HepG2 (cell line): ENCODE measurements around the gene TMEM200B. TPM values are rescaled to one million over a fixed set of nuclear protein-coding genes. Genes with fewer than 3 reads are reported as not detected.

Experiments
- AKNA ChIP-seq: sonication (generic); formaldehyde crosslinking; IDR thresholded peaks from 2 replicates; pipeline ENCODE4 v1.4.0; 2020; ENCODE audit warnings: missing genetic modification reagents, borderline replicate concordance
- FOXJ3 ChIP-seq: sonication (generic); formaldehyde crosslinking; IDR thresholded peaks from 2 replicates; pipeline ENCODE4 v1.4.0; 2020; ENCODE audit warnings: missing genetic modification reagents, mild to moderate bottlenecking, borderline replicate concordance
- KAT7 ChIP-seq: IDR thresholded peaks from 2 replicates; pipeline ENCODE4 v1.6.1; 2018; ENCODE audit warnings: borderline replicate concordance, missing compliant biosample characterization
- PAXIP1 ChIP-seq: sonication (generic); formaldehyde crosslinking; conservative IDR thresholded peaks from 2 replicates; pipeline ENCODE4 v1.4.0; 2020; ENCODE audit warnings: mild to moderate bottlenecking, missing genetic modification reagents, moderate library complexity
- PPARG ChIP-seq: conservative IDR thresholded peaks from 2 replicates; pipeline ENCODE4 v1.6.1; 2016; ENCODE audit warnings: missing biosample characterization, missing genetic modification reagents
- SKIL ChIP-seq: sonication (generic); formaldehyde crosslinking; IDR thresholded peaks from 2 replicates; pipeline ENCODE4 v1.8.0; 2022; ENCODE audit warnings: missing genetic modification reagents, mild to moderate bottlenecking, moderate library complexity, borderline replicate concordance
- SP5 ChIP-seq: IDR thresholded peaks from 2 replicates; pipeline ENCODE4 v1.6.1; 2016; ENCODE audit warnings: low read depth, borderline replicate concordance
- ZNF281 ChIP-seq: sonication (generic); formaldehyde crosslinking; IDR thresholded peaks from 2 replicates; pipeline ENCODE4 v1.4.0; 2020; ENCODE audit warnings: missing genetic modification reagents, borderline replicate concordance
- ZNF678 ChIP-seq: sonication (generic); formaldehyde crosslinking; IDR thresholded peaks from 2 replicates; pipeline ENCODE4 v1.4.0; 2020; ENCODE audit warnings: mild to moderate bottlenecking, missing genetic modification reagents
- polyA plus RNA-seq, 8 experiments: library from polyadenylated mRNA; depleted of rRNA in 3 of 8; stranded (reverse) in 7 of 8; unstranded in 1 of 8; fragments of >200 nt; fragmentation: Illumina TruSeq in 4 of 8; extraction: Trizol in 4 of 8; gene quantifications; 2 replicates each; pipeline versions ENCODE4 v1.2.1 to v1.2.3, GENCODE V29; 2011 to 2016; ENCODE audit warnings: low read depth in 4 of 8, missing spikeins in 1 of 8, mixed read lengths in 1 of 8; ENCODE audit not compliant: insufficient read depth in 1 of 8
- total RNA-seq, 5 experiments: library from RNA; depleted of rRNA; stranded (reverse); fragments of >200 nt; fragmentation: Illumina TruSeq; extraction: Trizol; gene quantifications; 2 replicates each; pipeline ENCODE4 v1.2.3, GENCODE V29; 2016; ENCODE audit warnings: low read depth in 1 of 5
- TF ChIP-seq, protein P1 (sequence below): sonication (generic); formaldehyde crosslinking; IDR thresholded peaks from 2 replicates; pipeline ENCODE4 v1.5.0; 2020; ENCODE audit warnings: mild to moderate bottlenecking, missing genetic modification reagents, borderline replicate concordance

Gene TMEM200B
- total and polyA plus RNA-seq, 2 of the 13 experiments (the other 11 are each of a cell fraction or from before 2014, with no cell fraction given), result 1.1 to 1.4 TPM

DNA sequence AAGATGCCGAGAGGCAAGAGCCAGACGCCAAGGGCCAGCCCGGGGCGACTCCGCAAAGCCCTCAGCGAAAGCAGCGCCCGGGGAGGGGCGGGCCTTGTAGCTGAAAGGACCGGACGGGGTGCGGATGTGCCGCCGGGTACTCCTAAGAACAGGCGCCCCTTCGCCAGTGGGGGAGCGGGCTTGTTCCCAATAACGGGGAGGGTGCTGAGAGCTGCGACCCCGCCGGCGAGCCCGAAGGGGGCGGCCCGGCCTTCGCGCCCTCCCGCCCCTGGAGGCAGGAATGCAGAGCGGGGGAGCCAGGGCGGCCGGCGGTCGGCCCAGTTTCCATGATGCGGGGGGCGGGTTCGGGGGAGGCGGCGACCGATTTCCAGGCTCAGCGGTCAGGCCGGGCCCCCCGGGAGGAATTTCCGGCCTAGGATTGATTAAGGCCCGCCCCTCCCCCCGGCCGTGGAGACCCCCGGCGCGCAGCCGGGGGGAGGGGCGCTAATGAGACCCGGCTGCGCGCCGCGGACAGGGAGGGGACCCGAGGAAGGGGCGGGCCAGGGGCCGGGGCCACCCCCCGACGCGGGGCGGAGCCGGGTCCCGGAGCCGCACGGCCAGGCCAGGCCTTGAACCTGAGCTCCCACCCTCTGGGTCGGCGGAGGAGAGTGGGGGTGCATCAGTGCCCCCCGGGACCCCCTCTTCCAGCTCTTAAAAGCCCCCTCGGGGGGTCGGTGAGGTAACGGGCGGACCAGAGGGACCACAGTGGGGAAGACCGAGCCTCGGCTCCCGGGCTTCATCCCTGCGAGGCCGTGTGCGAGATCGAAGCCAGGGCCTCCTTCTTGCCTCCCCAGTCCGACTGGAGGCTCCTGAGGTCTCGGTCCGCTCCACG is 898 bp upstream of the TMEM200B start (continued):
- TF ChIP-seq ZNF281, result peak; percentile 24; the same call in 1 of the 2 replicates
- TF ChIP-seq AKNA (CRISPR knock-in tag), result no peak
- TF ChIP-seq SP5 (CRISPR knock-in tag), result peak; percentile 21; the same call in 1 of the 2 replicates
- TF ChIP-seq, protein P1, sequence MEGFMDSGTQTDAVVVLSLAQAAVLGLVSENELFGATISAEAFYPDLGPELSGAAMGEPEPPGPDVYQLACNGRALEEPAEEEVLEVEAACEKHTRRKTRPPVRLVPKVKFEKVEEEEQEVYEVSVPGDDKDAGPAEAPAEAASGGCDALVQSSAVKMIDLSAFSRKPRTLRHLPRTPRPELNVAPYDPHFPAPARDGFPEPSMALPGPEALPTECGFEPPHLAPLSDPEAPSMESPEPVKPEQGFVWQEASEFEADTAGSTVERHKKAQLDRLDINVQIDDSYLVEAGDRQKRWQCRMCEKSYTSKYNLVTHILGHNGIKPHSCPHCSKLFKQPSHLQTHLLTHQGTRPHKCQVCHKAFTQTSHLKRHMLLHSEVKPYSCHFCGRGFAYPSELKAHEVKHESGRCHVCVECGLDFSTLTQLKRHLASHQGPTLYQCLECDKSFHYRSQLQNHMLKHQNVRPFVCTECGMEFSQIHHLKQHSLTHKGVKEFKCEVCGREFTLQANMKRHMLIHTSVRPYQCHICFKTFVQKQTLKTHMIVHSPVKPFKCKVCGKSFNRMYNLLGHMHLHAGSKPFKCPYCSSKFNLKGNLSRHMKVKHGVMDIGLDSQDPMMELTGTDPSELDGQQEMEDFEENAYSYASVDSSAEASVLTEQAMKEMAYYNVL (CRISPR knock-in tag), result 0 out of 2 replicates have a peak, but pooled peaks have one; percentile 10
- TF ChIP-seq PPARG (CRISPR knock-in tag), result no peak
- TF ChIP-seq FOXJ3, result no peak
- 0 out of 2 replicates have a peak, but pooled peaks have one; percentile 17 for TF ChIP-seq SKIL (CRISPR knock-in tag)
- peak; percentile 44; the same call in 1 of the 2 replicates for TF ChIP-seq PAXIP1
- TF ChIP-seq ZNF678 (CRISPR knock-in tag), result 0 out of 2 replicates have a peak, but pooled peaks have one; percentile 53
- TF ChIP-seq KAT7 (CRISPR knock-in tag), result no peak; the same call in 1 of the 2 replicates
